HepG2 (cell line): ENCODE results near the gene ADM. TPM values are rescaled to one million over a fixed set of nuclear protein-coding genes. Genes with fewer than 3 reads are reported as not detected.

Experiments used
- BRCA1 ChIP-seq: sonication (generic); formaldehyde crosslinking; IDR thresholded peaks from 2 replicates; pipeline ENCODE4 v1.4.0; 2020; ENCODE audit warnings: missing genetic modification reagents
- DPF2 ChIP-seq: sonication (generic); formaldehyde crosslinking; IDR thresholded peaks from 2 replicates; pipeline ENCODE4 v1.4.0; 2020; ENCODE audit warnings: mild to moderate bottlenecking, low read depth, missing genetic modification reagents, borderline replicate concordance
- GTF3A ChIP-seq: sonication (generic); formaldehyde crosslinking; conservative IDR thresholded peaks from 2 replicates; pipeline ENCODE4 v1.4.0; 2020; ENCODE audit warnings: mild to moderate bottlenecking, missing genetic modification reagents
- KDM3A ChIP-seq: IDR thresholded peaks from 2 replicates; pipeline ENCODE4 v1.6.1; 2018; ENCODE audit warnings: low read depth, missing compliant biosample characterization
- KLF11 ChIP-seq: IDR thresholded peaks from 2 replicates; pipeline ENCODE4 v1.6.1; 2016; ENCODE audit warnings: missing compliant biosample characterization
- KLF13 ChIP-seq: sonication (generic); formaldehyde crosslinking; IDR thresholded peaks from 2 replicates; pipeline ENCODE4 v1.4.0; 2020; ENCODE audit warnings: mild to moderate bottlenecking, missing genetic modification reagents
- MED8 ChIP-seq: sonication (generic); formaldehyde crosslinking; IDR thresholded peaks from 2 replicates; pipeline ENCODE4 v1.8.1; 2023; ENCODE audit warnings: mild to moderate bottlenecking, missing genetic modification reagents; ENCODE audit not compliant: insufficient replicate concordance
- MTA1 ChIP-seq: sonication (generic); formaldehyde crosslinking; IDR thresholded peaks from 2 replicates; pipeline ENCODE4 v1.4.0; 2020; ENCODE audit warnings: missing genetic modification reagents, mild to moderate bottlenecking, borderline replicate concordance
- PHF21A ChIP-seq: sonication (generic); formaldehyde crosslinking; IDR thresholded peaks from 2 replicates; pipeline ENCODE4 v1.5.0; 2020; ENCODE audit warnings: mild to moderate bottlenecking, missing genetic modification reagents
- PRPF4 ChIP-seq: fragments of 200-400 bp; formaldehyde crosslinking; IDR thresholded peaks from 2 replicates; pipeline ENCODE4 v1.6.1; 2016; ENCODE audit warnings: low read length, low read depth; ENCODE audit not compliant: poor library complexity, severe bottlenecking
- SMARCC2 ChIP-seq: fragments of 450-650 bp; IDR thresholded peaks from 2 replicates; pipeline ENCODE4 v1.6.1; 2017; ENCODE audit warnings: antibody characterized with exemption, mild to moderate bottlenecking
- SP140L ChIP-seq: sonication (generic); formaldehyde crosslinking; IDR thresholded peaks from 2 replicates; pipeline ENCODE4 v1.4.0; 2020; ENCODE audit warnings: missing genetic modification reagents, borderline replicate concordance
- TOE1 ChIP-seq: sonication (generic); formaldehyde crosslinking; IDR thresholded peaks from 2 replicates; pipeline ENCODE4 v1.4.0; 2020; ENCODE audit warnings: mild to moderate bottlenecking, missing genetic modification reagents
- TRIM24 ChIP-seq: sonication (generic); formaldehyde crosslinking; IDR thresholded peaks from 2 replicates; pipeline ENCODE4 v1.8.0; 2022; ENCODE audit warnings: mild to moderate bottlenecking, missing genetic modification reagents
- XBP1 ChIP-seq: sonication (generic); formaldehyde crosslinking; IDR thresholded peaks from 2 replicates; pipeline ENCODE4 v1.5.0; 2020; ENCODE audit warnings: missing genetic modification reagents
- XRCC5 ChIP-seq: fragments of 200-400 bp; formaldehyde crosslinking; optimal IDR thresholded peaks from 2 replicates; pipeline ENCODE3; 2017; ENCODE audit warnings: mild to moderate bottlenecking, low read length
- ZFAT ChIP-seq: sonication (generic); formaldehyde crosslinking; conservative IDR thresholded peaks from 2 replicates; pipeline ENCODE4 v1.8.1; 2023; ENCODE audit warnings: missing genetic modification reagents, inconsistent platforms
- ZNF10 ChIP-seq: sonication (generic); formaldehyde crosslinking; IDR thresholded peaks from 2 replicates; pipeline ENCODE4 v1.4.0; 2020; ENCODE audit warnings: mild to moderate bottlenecking, low read depth, missing genetic modification reagents, borderline replicate concordance
- ZNF292 ChIP-seq: sonication (generic); formaldehyde crosslinking; IDR thresholded peaks from 2 replicates; pipeline ENCODE4 v1.8.1; 2022; ENCODE audit warnings: mild to moderate bottlenecking, low read depth, missing genetic modification reagents, borderline replicate concordance
- ZNF441 ChIP-seq: sonication (generic); formaldehyde crosslinking; IDR thresholded peaks from 2 replicates; pipeline ENCODE4 v1.7.0; 2021; ENCODE audit warnings: missing genetic modification reagents, borderline replicate concordance
- ZNF564 ChIP-seq: sonication (generic); formaldehyde crosslinking; IDR thresholded peaks from 2 replicates; pipeline ENCODE4 v1.8.1; 2023; ENCODE audit warnings: mild to moderate bottlenecking, missing genetic modification reagents
- ZNF570 ChIP-seq: sonication (generic); formaldehyde crosslinking; IDR thresholded peaks from 2 replicates; pipeline ENCODE4 v1.4.0; 2020; ENCODE audit warnings: mild to moderate bottlenecking, missing genetic modification reagents, borderline replicate concordance
- ZNF782 ChIP-seq: sonication (generic); formaldehyde crosslinking; IDR thresholded peaks from 2 replicates; pipeline ENCODE4 v1.4.0; 2020; ENCODE audit warnings: missing genetic modification reagents, mild to moderate bottlenecking, borderline replicate concordance
- ZNF841 ChIP-seq: sonication (generic); formaldehyde crosslinking; IDR thresholded peaks from 2 replicates; pipeline ENCODE4 v1.8.1; 2023; ENCODE audit warnings: missing genetic modification reagents, borderline replicate concordance
- polyA plus RNA-seq, 8 experiments: library from polyadenylated mRNA; depleted of rRNA in 3 of 8; stranded (reverse) in 7 of 8; unstranded in 1 of 8; fragments of >200 nt; fragmentation: Illumina TruSeq in 4 of 8; extraction: Trizol in 4 of 8; gene quantifications; 2 replicates each; pipeline versions ENCODE4 v1.2.1 to v1.2.3, GENCODE V29; 2011 to 2016; ENCODE audit warnings: low read depth in 4 of 8, missing spikeins in 1 of 8, mixed read lengths in 1 of 8; ENCODE audit not compliant: insufficient read depth in 1 of 8
- total RNA-seq, 5 experiments: library from RNA; depleted of rRNA; stranded (reverse); fragments of >200 nt; fragmentation: Illumina TruSeq; extraction: Trizol; gene quantifications; 2 replicates each; pipeline ENCODE4 v1.2.3, GENCODE V29; 2016; ENCODE audit warnings: low read depth in 1 of 5
- TF ChIP-seq, protein P1 (sequence below), 2 experiments: sonication (generic) in 1 of 2; formaldehyde crosslinking in 1 of 2; IDR thresholded peaks; 2 replicates each; pipeline versions ENCODE4 v1.4.0 to v1.6.1; 2018 to 2020; ENCODE audit warnings: missing genetic modification reagents in 2 of 2, borderline replicate concordance in 1 of 2, low read depth in 1 of 2, mild to moderate bottlenecking in 1 of 2, missing biosample characterization in 1 of 2
- TF ChIP-seq, protein P2 (sequence below): IDR thresholded peaks from 2 replicates; pipeline ENCODE4 v1.6.1; 2018; ENCODE audit warnings: missing genetic modification reagents, mild to moderate bottlenecking, missing compliant biosample characterization
- TF ChIP-seq, protein P3 (sequence below): sonication (generic); formaldehyde crosslinking; IDR thresholded peaks from 2 replicates; pipeline ENCODE4 v1.4.0; 2020; ENCODE audit warnings: mild to moderate bottlenecking, missing genetic modification reagents

Gene ADM
- total and polyA plus RNA-seq, 2 of the 13 experiments (the other 11 are each of a cell fraction or from before 2014, with no cell fraction given), result 10.7 to 26.1 TPM

DNA sequence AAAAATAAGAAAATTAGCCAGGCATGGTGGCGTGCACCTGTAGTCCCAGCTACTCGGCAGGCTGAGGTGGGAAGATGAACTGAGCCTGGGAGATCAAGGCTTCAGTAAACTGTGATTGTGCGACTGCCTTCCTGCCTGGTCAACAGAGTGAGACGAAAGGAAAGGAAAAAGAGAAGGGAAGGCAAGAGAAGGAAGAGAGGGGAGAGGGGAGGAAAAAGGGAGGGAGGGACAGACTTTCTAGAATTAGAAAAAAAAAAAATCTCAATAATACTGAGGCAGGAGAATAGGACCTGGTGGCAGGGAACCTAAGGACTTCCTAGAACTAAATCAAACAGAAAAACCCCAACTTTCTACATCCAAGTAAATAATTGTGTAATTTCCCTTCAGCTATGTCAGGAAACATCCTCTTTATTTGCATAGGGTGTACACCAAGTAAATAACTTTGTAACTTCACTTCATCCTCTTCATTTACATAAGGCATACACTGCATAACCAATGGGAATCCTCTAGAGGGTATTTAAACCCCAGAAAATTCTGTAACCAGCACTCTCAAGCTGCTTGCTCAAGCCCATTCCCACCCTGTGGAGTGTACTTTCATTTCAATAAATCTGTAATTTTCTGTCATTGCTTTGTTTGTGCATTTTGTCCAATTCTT is 19.6 kb upstream of the ADM start (continued):
- no peak for TF ChIP-seq BRCA1
- TF ChIP-seq, protein P1, sequence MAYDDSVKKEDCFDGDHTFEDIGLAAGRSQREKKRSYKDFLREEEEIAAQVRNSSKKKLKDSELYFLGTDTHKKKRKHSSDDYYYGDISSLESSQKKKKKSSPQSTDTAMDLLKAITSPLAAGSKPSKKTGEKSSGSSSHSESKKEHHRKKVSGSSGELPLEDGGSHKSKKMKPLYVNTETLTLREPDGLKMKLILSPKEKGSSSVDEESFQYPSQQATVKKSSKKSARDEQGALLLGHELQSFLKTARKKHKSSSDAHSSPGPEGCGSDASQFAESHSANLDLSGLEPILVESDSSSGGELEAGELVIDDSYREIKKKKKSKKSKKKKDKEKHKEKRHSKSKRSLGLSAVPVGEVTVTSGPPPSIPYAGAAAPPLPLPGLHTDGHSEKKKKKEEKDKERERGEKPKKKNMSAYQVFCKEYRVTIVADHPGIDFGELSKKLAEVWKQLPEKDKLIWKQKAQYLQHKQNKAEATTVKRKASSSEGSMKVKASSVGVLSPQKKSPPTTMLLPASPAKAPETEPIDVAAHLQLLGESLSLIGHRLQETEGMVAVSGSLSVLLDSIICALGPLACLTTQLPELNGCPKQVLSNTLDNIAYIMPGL (CRISPR knock-in tag; IDR thresholded peaks at IDR 0.05; ENCODE audit: borderline replicate concordance in 1 of 2, low read depth in 1 of 2), result no peak
- no peak for TF ChIP-seq GTF3A
- TF ChIP-seq TRIM24 (CRISPR knock-in tag), result no peak
- TF ChIP-seq KLF13 (CRISPR knock-in tag), result no peak
- TF ChIP-seq ZNF570 (CRISPR knock-in tag), result no peak
- no peak for TF ChIP-seq ZNF292
- no peak for TF ChIP-seq KLF11 (CRISPR knock-in tag)
- no peak for TF ChIP-seq XBP1 (CRISPR knock-in tag)
- TF ChIP-seq, protein P2, sequence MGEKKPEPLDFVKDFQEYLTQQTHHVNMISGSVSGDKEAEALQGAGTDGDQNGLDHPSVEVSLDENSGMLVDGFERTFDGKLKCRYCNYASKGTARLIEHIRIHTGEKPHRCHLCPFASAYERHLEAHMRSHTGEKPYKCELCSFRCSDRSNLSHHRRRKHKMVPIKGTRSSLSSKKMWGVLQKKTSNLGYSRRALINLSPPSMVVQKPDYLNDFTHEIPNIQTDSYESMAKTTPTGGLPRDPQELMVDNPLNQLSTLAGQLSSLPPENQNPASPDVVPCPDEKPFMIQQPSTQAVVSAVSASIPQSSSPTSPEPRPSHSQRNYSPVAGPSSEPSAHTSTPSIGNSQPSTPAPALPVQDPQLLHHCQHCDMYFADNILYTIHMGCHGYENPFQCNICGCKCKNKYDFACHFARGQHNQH, result no peak
- no peak for TF ChIP-seq TOE1 (CRISPR knock-in tag)
- no peak for TF ChIP-seq ZFAT
- no peak for TF ChIP-seq ZNF441 (CRISPR knock-in tag)
- no peak for TF ChIP-seq ZNF564
- TF ChIP-seq ZNF782 (CRISPR knock-in tag), result no peak
- no peak for TF ChIP-seq MED8 (CRISPR knock-in tag)
- no peak for TF ChIP-seq XRCC5
- TF ChIP-seq ZNF841 (CRISPR knock-in tag), result no peak
- TF ChIP-seq KDM3A (CRISPR knock-in tag), result no peak
- TF ChIP-seq SP140L, result no peak
- no peak for TF ChIP-seq SMARCC2
- TF ChIP-seq, protein P3, sequence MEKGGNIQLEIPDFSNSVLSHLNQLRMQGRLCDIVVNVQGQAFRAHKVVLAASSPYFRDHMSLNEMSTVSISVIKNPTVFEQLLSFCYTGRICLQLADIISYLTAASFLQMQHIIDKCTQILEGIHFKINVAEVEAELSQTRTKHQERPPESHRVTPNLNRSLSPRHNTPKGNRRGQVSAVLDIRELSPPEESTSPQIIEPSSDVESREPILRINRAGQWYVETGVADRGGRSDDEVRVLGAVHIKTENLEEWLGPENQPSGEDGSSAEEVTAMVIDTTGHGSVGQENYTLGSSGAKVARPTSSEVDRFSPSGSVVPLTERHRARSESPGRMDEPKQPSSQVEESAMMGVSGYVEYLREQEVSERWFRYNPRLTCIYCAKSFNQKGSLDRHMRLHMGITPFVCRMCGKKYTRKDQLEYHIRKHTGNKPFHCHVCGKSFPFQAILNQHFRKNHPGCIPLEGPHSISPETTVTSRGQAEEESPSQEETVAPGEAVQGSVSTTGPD (CRISPR knock-in tag), result no peak
- no peak for TF ChIP-seq PRPF4
- TF ChIP-seq DPF2 (CRISPR knock-in tag), result no peak
- TF ChIP-seq PHF21A (CRISPR knock-in tag), result no peak
- no peak for TF ChIP-seq ZNF10 (CRISPR knock-in tag)
- TF ChIP-seq MTA1 (CRISPR knock-in tag), result no peak
